ENCODE data around the gene ARSG. TPM values are rescaled to one million over a fixed set of nuclear protein-coding genes. Genes with fewer than 3 reads are reported as not detected.

Gene ARSG
- total and polyA plus RNA-seq, 2 of the 13 experiments (the other 11 are each of a cell fraction or from before 2014, with no cell fraction given): 3.7 to 15.2 TPM

DNA sequence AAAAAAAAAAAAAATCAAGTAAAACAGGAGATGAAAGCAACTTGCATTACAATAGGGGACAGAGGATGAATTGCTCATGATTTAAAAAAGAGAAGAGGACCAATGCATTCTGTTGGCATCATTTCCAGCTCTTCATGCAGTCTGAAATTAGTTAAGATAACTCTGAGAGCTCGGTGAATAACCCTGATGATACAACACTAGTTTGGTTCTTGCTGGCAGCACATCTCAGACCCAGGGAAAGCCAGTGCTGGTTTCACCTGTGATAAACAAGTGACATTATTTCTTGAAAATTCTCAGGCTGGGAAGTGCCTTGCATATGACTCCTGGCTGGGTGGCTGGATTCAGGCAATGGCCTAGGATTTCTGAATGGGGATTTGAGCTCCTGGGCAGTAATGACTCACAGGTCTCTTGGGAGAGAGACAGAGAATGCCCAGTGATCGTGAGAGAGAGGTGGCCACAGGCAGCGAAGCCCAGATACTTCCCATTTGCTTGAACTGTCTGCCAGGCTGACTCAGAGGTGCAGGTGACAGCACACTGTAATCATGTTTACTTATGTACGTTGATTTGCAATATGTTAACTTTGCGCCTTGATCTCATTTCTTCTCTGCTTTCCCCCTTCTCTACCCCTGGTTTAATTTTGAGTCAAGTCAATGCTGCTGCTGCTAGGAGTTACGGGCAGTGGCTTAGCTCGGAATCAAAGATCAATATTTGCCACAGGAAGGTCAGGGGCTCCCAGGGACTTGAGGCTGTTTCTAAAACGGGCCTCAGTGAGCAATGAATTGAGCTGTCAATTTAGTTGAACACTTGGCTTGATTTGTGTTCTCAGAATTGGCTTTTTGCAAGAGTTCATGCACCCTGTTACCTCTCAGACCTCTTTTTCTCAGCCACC is 27.1 kb downstream of the ARSG start (continued):
- TF ChIP-seq CHD4 (IDR thresholded peaks at IDR 0.05; ENCODE audit: borderline replicate concordance, low read length) (no peak), ZNF224 (CRISPR knock-in tag; IDR thresholded peaks at IDR 0.05) (0 out of 2 replicates have a peak, but pooled peaks have one; percentile 17), ZFP36L1 (CRISPR knock-in tag; IDR thresholded peaks at IDR 0.05) (peak; percentile 65; the same call in 1 of the 2 replicates), NFKBIZ (CRISPR knock-in tag; IDR thresholded peaks at IDR 0.05) (0 out of 2 replicates have a peak, but pooled peaks have one; percentile 73), USF2 (IDR thresholded peaks at IDR 0.05; ENCODE audit: low read depth, low read length) (no peak), USF2 (CRISPR knock-in tag; IDR thresholded peaks at IDR 0.05; ENCODE audit: borderline replicate concordance) (no peak), FOXM1 (CRISPR knock-in tag; IDR thresholded peaks at IDR 0.05) (no peak), THYN1 (CRISPR knock-in tag; IDR thresholded peaks at IDR 0.05; ENCODE audit: borderline replicate concordance, low read depth) (no peak; the same call in 1 of the 2 replicates), ZSCAN25 (CRISPR knock-in tag; IDR thresholded peaks at IDR 0.05) (0 out of 2 replicates have a peak, but pooled peaks have one; percentile 28), RARA (CRISPR knock-in tag; IDR thresholded peaks at IDR 0.05) (peak; percentile 87), SALL2 (CRISPR knock-in tag; IDR thresholded peaks at IDR 0.05) (no peak), ZNF124 (CRISPR knock-in tag; IDR thresholded peaks at IDR 0.05) (peak; percentile 69; the same call in 1 of the 2 replicates), HIVEP1 (CRISPR knock-in tag; IDR thresholded peaks at IDR 0.05) (no peak), ZNF605 (CRISPR knock-in tag; IDR thresholded peaks at IDR 0.05) (no peak), ZNF121 (CRISPR knock-in tag; IDR thresholded peaks at IDR 0.05) (peak; percentile 83), ZNF501 (CRISPR knock-in tag; IDR thresholded peaks at IDR 0.05) (peak; percentile 53), ZBTB1 (CRISPR knock-in tag; IDR thresholded peaks at IDR 0.05; ENCODE audit: borderline replicate concordance) (no peak), ZBTB8A (CRISPR knock-in tag; IDR thresholded peaks at IDR 0.05; ENCODE audit: borderline replicate concordance, low read depth) (0 out of 2 replicates have a peak, but pooled peaks have one; percentile 48)
- TF ChIP-seq, protein P1, sequence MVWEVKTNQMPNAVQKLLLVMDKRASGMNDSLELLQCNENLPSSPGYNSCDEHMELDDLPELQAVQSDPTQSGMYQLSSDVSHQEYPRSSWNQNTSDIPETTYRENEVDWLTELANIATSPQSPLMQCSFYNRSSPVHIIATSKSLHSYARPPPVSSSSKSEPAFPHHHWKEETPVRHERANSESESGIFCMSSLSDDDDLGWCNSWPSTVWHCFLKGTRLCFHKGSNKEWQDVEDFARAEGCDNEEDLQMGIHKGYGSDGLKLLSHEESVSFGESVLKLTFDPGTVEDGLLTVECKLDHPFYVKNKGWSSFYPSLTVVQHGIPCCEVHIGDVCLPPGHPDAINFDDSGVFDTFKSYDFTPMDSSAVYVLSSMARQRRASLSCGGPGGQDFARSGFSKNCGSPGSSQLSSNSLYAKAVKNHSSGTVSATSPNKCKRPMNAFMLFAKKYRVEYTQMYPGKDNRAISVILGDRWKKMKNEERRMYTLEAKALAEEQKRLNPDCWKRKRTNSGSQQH (CRISPR knock-in tag; IDR thresholded peaks at IDR 0.05; ENCODE audit: low read depth): 0 out of 2 replicates have a peak, but pooled peaks have one; percentile 64
- TF ChIP-seq, protein P2, sequence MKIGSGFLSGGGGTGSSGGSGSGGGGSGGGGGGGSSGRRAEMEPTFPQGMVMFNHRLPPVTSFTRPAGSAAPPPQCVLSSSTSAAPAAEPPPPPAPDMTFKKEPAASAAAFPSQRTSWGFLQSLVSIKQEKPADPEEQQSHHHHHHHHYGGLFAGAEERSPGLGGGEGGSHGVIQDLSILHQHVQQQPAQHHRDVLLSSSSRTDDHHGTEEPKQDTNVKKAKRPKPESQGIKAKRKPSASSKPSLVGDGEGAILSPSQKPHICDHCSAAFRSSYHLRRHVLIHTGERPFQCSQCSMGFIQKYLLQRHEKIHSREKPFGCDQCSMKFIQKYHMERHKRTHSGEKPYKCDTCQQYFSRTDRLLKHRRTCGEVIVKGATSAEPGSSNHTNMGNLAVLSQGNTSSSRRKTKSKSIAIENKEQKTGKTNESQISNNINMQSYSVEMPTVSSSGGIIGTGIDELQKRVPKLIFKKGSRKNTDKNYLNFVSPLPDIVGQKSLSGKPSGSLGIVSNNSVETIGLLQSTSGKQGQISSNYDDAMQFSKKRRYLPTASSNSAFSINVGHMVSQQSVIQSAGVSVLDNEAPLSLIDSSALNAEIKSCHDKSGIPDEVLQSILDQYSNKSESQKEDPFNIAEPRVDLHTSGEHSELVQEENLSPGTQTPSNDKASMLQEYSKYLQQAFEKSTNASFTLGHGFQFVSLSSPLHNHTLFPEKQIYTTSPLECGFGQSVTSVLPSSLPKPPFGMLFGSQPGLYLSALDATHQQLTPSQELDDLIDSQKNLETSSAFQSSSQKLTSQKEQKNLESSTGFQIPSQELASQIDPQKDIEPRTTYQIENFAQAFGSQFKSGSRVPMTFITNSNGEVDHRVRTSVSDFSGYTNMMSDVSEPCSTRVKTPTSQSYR (CRISPR knock-in tag; IDR thresholded peaks at IDR 0.05; ENCODE audit: borderline replicate concordance): 0 out of 2 replicates have a peak, but pooled peaks have one; percentile 34
- TF ChIP-seq, protein P3, sequence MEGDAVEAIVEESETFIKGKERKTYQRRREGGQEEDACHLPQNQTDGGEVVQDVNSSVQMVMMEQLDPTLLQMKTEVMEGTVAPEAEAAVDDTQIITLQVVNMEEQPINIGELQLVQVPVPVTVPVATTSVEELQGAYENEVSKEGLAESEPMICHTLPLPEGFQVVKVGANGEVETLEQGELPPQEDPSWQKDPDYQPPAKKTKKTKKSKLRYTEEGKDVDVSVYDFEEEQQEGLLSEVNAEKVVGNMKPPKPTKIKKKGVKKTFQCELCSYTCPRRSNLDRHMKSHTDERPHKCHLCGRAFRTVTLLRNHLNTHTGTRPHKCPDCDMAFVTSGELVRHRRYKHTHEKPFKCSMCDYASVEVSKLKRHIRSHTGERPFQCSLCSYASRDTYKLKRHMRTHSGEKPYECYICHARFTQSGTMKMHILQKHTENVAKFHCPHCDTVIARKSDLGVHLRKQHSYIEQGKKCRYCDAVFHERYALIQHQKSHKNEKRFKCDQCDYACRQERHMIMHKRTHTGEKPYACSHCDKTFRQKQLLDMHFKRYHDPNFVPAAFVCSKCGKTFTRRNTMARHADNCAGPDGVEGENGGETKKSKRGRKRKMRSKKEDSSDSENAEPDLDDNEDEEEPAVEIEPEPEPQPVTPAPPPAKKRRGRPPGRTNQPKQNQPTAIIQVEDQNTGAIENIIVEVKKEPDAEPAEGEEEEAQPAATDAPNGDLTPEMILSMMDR (CRISPR knock-in tag; IDR thresholded peaks at IDR 0.05): no peak
